DND-41 (cell line): Measurements from ENCODE around the gene DTNB.

Experiments
- CTCF ChIP-seq: IDR thresholded peaks from 2 replicates; pipeline ENCODE4 v1.5.1; 2012; ENCODE audit warnings: borderline replicate concordance, low read length, moderate library complexity, mild to moderate bottlenecking; ENCODE audit not compliant: poor library complexity, severe bottlenecking; ENCODE audit errors: extremely low read depth
- EZH2 ChIP-seq: IDR thresholded peaks from 3 replicates; pipeline ENCODE4 v1.6.1; 2012; ENCODE audit warnings: borderline replicate concordance, low read depth, mild to moderate bottlenecking, moderate library complexity, low read length, inconsistent platforms; ENCODE audit not compliant: severe bottlenecking

- TF ChIP-seq CTCF (no peak), EZH2 (no peak)
Measured at GRCh38 chr2:25674077-25674362, 643 bp upstream of the DTNB start.
